CD4-positive, alpha-beta T cell (primary cell): ENCODE measurements around the gene GLB1L. TPM values are rescaled to one million over a fixed set of nuclear protein-coding genes. Genes with fewer than 3 reads are reported as not detected.

Source experiments
- ATAC-seq: fragments of 200-7000 bp; cut with Tn5 transposase; one replicate; pipeline ENCODE4 v1.10.0; 2022; ENCODE audit warnings: mild to moderate bottlenecking; ENCODE audit not compliant: poor library complexity
- CTCF ChIA-PET: fragments of 350-600 bp; sonication (Branson Sonifier 250); formaldehyde crosslinking; loops from one replicate; lab custom pipeline; 2021; ENCODE audit warnings: antibody characterized with exemption, inconsistent platforms; lab: Charles Lee
- POLR2A ChIA-PET: fragments of 350-600 bp; sonication (Branson Sonifier 250); formaldehyde crosslinking; loops from one replicate; lab custom pipeline; 2021; ENCODE audit warnings: antibody characterized with exemption, inconsistent platforms; lab: Charles Lee
- DNase-seq, 14 experiments: peaks; one replicate each; pipeline ENCODE4 v3.0.0-alpha.2; 2013 to 2020; ENCODE audit warnings: mixed read lengths in 2 of 14
- H3K27ac ChIP-seq, 2 donors: one replicate each; pipeline versions ENCODE4 v1.5.1 to v1.7.0; 2013; ENCODE audit warnings: low read length in 2 of 2, low read depth in 1 of 2, mild to moderate bottlenecking in 1 of 2
- H3K27me3 ChIP-seq, 2 experiments: 1 replicate in 1 of 2; 2 replicates in 1 of 2; pipeline versions ENCODE4 v1.6.1 to v1.7.0; 2013; ENCODE audit warnings: low read length in 2 of 2, control low read depth in 1 of 2, mild to moderate bottlenecking in 1 of 2, moderate library complexity in 1 of 2; ENCODE audit not compliant: insufficient read depth in 2 of 2, control insufficient read depth in 1 of 2
- H3K36me3 ChIP-seq: one replicate; pipeline ENCODE4 v1.6.1; 2013; ENCODE audit warnings: low read length, control low read depth; ENCODE audit not compliant: insufficient read depth
- H3K4me1 ChIP-seq: one replicate; pipeline ENCODE4 v1.6.1; 2013; ENCODE audit warnings: low read length, control low read depth; ENCODE audit not compliant: insufficient read depth
- H3K4me3 ChIP-seq: one replicate; pipeline ENCODE4 v1.5.1; 2013; ENCODE audit warnings: mild to moderate bottlenecking, low read length, moderate library complexity
- H3K9me3 ChIP-seq, 2 experiments: 1 replicate in 1 of 2; 2 replicates in 1 of 2; pipeline versions ENCODE4 v1.6.1 to v1.7.0; 2013; ENCODE audit warnings: low read length in 2 of 2, mild to moderate bottlenecking in 2 of 2, control low read depth in 1 of 2, moderate library complexity in 1 of 2; ENCODE audit not compliant: control insufficient read depth in 1 of 2, insufficient read depth in 1 of 2
- H3K27ac Mint-ChIP-seq: one replicate; pipeline ENCODE4 v1.8.0; 2020; ENCODE audit warnings: mixed read lengths
- H3K27me3 Mint-ChIP-seq: one replicate; pipeline ENCODE4 v1.8.0; 2021; ENCODE audit warnings: mixed read lengths
- H3K36me3 Mint-ChIP-seq: one replicate; pipeline ENCODE4 v1.8.0; 2021; ENCODE audit warnings: low read depth, mixed read lengths
- H3K4me1 Mint-ChIP-seq: one replicate; pipeline ENCODE4 v1.8.0; 2021; ENCODE audit warnings: low read depth, mixed read lengths
- H3K4me3 Mint-ChIP-seq: one replicate; pipeline ENCODE4 v1.8.0; 2020; ENCODE audit warnings: mild to moderate bottlenecking, mixed read lengths
- H3K9me3 Mint-ChIP-seq: one replicate; pipeline ENCODE4 v1.8.0; 2020; ENCODE audit warnings: mixed read lengths
- intact Hi-C, 2 experiments: fragments of 100-400 bp; cut with DNase I in 1 of 2; cut with micrococcal nuclease in 1 of 2; formaldehyde crosslinking; loops; one replicate each; pipeline versions ENCODE4 v1.15.1 to v1.9.0; 2023 to 2025; cut with DNase I, micrococcal nuclease
- total RNA-seq, 174 experiments: library from RNA in 2 of 174; stranded (reverse) in 2 of 174; gene quantifications; one replicate each; pipeline ENCODE4 v1.2.3 and lab custom pipeline; 2021 to 2026
- TF ChIP-seq, protein P1 (sequence below): fragments of 200-600 bp; IDR thresholded peaks from one replicate; pipeline ENCODE4 v1.8.0; 2022; ENCODE audit warnings: antibody characterized with exemption, mild to moderate bottlenecking

GLB1L gene
- total RNA-seq, 2 experiments from 2014 or later = 2.4 to 3.0 TPM

DNA sequence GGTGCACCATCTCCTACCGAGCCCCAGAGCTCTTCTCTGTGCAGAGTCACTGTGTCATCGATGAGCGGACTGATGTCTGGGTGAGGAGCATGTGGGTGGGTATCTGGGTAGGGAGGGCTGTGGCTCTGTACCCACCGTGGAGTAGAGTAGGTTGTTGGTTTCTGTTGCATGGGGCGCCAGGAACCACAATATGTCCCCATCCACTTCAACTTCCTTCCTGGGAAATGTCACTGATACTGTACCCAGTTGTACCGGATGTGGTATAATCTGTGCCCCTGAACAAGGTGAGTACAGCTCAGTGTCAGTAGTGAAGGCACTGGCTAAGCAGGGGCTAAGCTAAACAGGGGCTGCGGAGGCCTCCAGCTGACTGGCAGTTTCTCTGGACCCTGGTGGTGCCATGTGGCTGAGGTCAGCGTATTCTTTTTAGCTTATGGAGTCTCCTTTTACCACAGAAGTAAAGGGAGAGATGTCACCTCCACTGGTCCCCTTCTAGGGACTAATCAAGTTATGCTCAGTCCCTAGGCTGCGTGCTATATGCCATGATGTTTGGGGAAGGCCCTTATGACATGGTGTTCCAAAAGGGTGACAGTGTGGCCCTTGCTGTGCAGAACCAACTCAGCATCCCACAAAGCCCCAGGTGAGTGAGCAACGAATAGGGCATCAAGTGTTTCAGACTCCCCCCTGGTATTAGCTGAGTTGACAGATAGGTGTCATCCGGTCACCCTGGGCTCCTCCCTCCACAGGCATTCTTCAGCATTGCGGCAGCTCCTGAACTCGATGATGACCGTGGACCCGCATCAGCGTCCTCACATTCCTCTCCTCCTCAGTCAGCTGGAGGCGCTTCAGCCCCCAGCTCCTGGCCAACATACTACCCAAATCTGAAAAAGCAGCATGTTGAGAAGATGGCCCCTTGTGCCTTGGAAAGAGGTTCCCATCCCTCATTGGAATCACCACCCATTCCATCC is 2.7 kb upstream of the GLB1L start:
- peak overlapping the region; percentile 96 for H3K27ac Mint-ChIP-seq
- H3K27me3 Mint-ChIP-seq = no peaks in the 10 kb centered on the region
- peaks cover 92% of the 10 kb centered on the region for H3K4me1 Mint-ChIP-seq
- H3K27me3 ChIP-seq = no peaks in the 10 kb centered on the region
- CTCF ChIA-PET = interaction anchor here (1.5 to 3.8 kb wide), 3 partner anchors 47 to 88 kb away, joined by 5 to 30 read pairs (median 5); partner anchors contain the start of gene NHEJ1
- peak overlapping the region; percentile 61 to 98 for H3K27ac ChIP-seq
- peaks cover 86% of the 10 kb centered on the region for H3K4me1 ChIP-seq
- H3K9me3 Mint-ChIP-seq = no peaks in the 10 kb centered on the region
- H3K4me3 ChIP-seq = peak overlapping the region; percentile 52
- H3K4me3 Mint-ChIP-seq = peak overlapping the region; percentile 88
- peak; percentile 25 to 93 (median 52) for DNase-seq
- intact Hi-C loops = loop anchor here in 1 of 2 experiments (5.0 kb wide), 1 partner anchor 71 kb away; the partner anchor contains the start of genes CNPPD1 and RETREG2
- TF ChIP-seq, protein P1, sequence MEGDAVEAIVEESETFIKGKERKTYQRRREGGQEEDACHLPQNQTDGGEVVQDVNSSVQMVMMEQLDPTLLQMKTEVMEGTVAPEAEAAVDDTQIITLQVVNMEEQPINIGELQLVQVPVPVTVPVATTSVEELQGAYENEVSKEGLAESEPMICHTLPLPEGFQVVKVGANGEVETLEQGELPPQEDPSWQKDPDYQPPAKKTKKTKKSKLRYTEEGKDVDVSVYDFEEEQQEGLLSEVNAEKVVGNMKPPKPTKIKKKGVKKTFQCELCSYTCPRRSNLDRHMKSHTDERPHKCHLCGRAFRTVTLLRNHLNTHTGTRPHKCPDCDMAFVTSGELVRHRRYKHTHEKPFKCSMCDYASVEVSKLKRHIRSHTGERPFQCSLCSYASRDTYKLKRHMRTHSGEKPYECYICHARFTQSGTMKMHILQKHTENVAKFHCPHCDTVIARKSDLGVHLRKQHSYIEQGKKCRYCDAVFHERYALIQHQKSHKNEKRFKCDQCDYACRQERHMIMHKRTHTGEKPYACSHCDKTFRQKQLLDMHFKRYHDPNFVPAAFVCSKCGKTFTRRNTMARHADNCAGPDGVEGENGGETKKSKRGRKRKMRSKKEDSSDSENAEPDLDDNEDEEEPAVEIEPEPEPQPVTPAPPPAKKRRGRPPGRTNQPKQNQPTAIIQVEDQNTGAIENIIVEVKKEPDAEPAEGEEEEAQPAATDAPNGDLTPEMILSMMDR = no peak
- peak; percentile 68 for ATAC-seq
- peaks cover 61% of the 10 kb centered on the region for H3K36me3 Mint-ChIP-seq
- H3K9me3 ChIP-seq = no peaks in the 10 kb centered on the region
- H3K36me3 ChIP-seq = peaks cover 44% of the 10 kb centered on the region
- POLR2A ChIA-PET = interaction anchor here (0.7 to 10.1 kb wide), 15 partner anchors 10 to 356 kb away, joined by 3 to 202 read pairs (median 5); partner anchors contain the start of genes ABCB6, ANKZF1, ATG9A and CNPPD1

DNA sequence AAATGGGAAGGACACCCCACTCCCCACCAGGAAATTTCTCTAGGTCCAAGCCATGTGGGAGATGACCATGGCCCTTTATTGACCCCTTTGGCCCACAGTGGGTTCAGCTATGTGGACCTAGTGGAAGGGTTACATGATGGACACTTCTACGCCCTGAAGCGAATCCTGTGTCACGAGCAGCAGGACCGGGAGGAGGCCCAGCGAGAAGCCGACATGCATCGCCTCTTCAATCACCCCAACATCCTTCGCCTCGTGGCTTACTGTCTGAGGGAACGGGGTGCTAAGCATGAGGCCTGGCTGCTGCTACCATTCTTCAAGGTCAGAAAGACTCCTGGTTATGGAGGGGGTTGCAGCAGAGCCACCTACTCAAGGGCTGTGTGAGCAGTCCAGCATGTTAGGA is 1.3 kb upstream of the GLB1L start:
- Histone ChIP-seq H3K4me3 (peak overlapping the region; percentile 52), H3K4me1 (peaks cover 74% of the 10 kb centered on the region), H3K36me3 (peaks cover 40% of the 10 kb centered on the region), H3K27ac (peak overlapping the region; percentile 95 to 98), H3K9me3 (no peaks in the 10 kb centered on the region), H3K27me3 (no peaks in the 10 kb centered on the region)
- DNase-seq = no peak
- Mint-ChIP-seq H3K27ac (peak overlapping the region; percentile 96), H3K27me3 (no peaks in the 10 kb centered on the region), H3K4me3 (peak overlapping the region; percentile 88), H3K36me3 (peaks cover 47% of the 10 kb centered on the region), H3K4me1 (peaks cover 82% of the 10 kb centered on the region), H3K9me3 (no peaks in the 10 kb centered on the region)
- ChIA-PET CTCF (interaction anchor here (1.0 to 2.3 kb wide), 4 partner anchors 31 to 142 kb away, joined by 3 to 26 read pairs (median 4); no protein-coding TSS in a partner anchor), POLR2A (interaction anchor here (1.2 to 7.3 kb wide), 8 partner anchors 8 to 142 kb away, joined by 4 to 181 read pairs (median 20); partner anchors contain the start of genes ANKZF1, ATG9A, CNPPD1 and DNAJB2)
- no peak for ATAC-seq
- TF ChIP-seq, protein P1 = no peak
- intact Hi-C loops = loop anchor here in 1 of 2 experiments (5.0 kb wide), 1 partner anchor 69 kb away; the partner anchor contains the start of genes CNPPD1 and RETREG2

DNA sequence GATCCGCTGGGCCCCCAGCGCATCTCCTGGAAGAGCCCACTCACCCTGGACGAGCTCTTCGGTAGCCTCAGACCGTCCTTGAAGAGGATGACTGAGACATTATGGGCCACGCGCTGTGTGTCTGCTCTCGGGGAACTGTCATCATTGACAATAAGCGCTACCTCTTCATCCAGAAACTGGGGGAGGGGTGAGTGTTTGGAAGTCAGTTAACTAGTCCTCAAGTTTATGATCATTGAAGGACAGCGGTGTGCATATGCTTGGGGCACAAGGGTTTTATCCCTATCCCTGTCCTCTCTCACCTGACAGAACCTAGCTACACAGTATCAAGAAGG is 621 bp upstream of the GLB1L start:
- H3K27me3 Mint-ChIP-seq = no peaks in the 10 kb centered on the region
- no peak for ATAC-seq

More for the DNA sequence above, 621 bp upstream of the GLB1L start:
- peaks cover 40% of the 10 kb centered on the region for H3K36me3 Mint-ChIP-seq
- DNase-seq = peak in 2 of 14 experiments; percentile 19 to 39
- Histone ChIP-seq H3K4me1 (peaks cover 68% of the 10 kb centered on the region), H3K36me3 (peaks cover 33% of the 10 kb centered on the region), H3K27me3 (no peaks in the 10 kb centered on the region), H3K27ac (peak overlapping the region; percentile 95 to 98), H3K4me3 (peak overlapping the region; percentile 99), H3K9me3 (no peaks in the 10 kb centered on the region)
- CTCF ChIA-PET = interaction anchor here (1.0 to 2.3 kb wide), 4 partner anchors 26 to 143 kb away, joined by 3 to 26 read pairs (median 4); no protein-coding TSS in a partner anchor
- H3K4me3 Mint-ChIP-seq = peak overlapping the region; percentile 88
- POLR2A ChIA-PET = interaction anchor here (1.1 to 7.3 kb wide), 10 partner anchors 8 to 142 kb away, joined by 4 to 181 read pairs (median 16); partner anchors contain the start of genes ANKZF1, ATG9A, CNPPD1 and DNAJB2
- intact Hi-C loops = loop anchor here in 1 of 2 experiments (1.0 to 5.0 kb wide), 3 partner anchors 7 to 69 kb away; partner anchors contain the start of genes ANKZF1, ATG9A, CNPPD1 and RETREG2
- peaks cover 79% of the 10 kb centered on the region for H3K4me1 Mint-ChIP-seq
- H3K9me3 Mint-ChIP-seq = no peaks in the 10 kb centered on the region
- H3K27ac Mint-ChIP-seq = peak overlapping the region; percentile 96
- TF ChIP-seq, protein P1 = no peak
